Measurements from ENCODE around the gene CLDN17. TPM values are rescaled to one million over a fixed set of nuclear protein-coding genes. Genes with fewer than 3 reads are reported as not detected.

Gene CLDN17
- total RNA-seq, 3 donors from 2014 or later, result not detected

- intact Hi-C loops (cut with DNase I, micrococcal nuclease), result no loop called here
- ATAC-seq, result no peak
These were observed 40.1 kb upstream of the CLDN17 start for GRCh38 chr21:30206551-30207251.

GRCh38 chr21:30200000-30200399 is 33.4 kb upstream of the CLDN17 start:
- Histone ChIP-seq H3K36me3 (ENCODE audit: low read depth) (no peaks in the 10 kb centered on the region), H3K9me3 (no peaks in the 10 kb centered on the region), H3K4me3 (no peak overlapping the region), H3K4me1 (ENCODE audit: low read depth) (no peaks in the 10 kb centered on the region)
- no peak for DNase-seq
- no peak for TF ChIP-seq CTCF (IDR thresholded peaks at IDR 0.05)
- ATAC-seq, result no peak
- intact Hi-C loops (cut with DNase I, micrococcal nuclease), result no loop called here

More at GRCh38 chr21:30206551-30207251, 40.1 kb upstream of the CLDN17 start:
- H3K4me1 ChIP-seq (ENCODE audit: low read depth), result no peaks in the 10 kb centered on the region
- no peaks in the 10 kb centered on the region for H3K36me3 ChIP-seq (ENCODE audit: low read depth)
- no peak overlapping the region for H3K4me3 ChIP-seq
- no peak for TF ChIP-seq CTCF (IDR thresholded peaks at IDR 0.05)
- DNase-seq, result no peak
- H3K9me3 ChIP-seq, result no peaks in the 10 kb centered on the region

- Histone ChIP-seq H3K4me3 (no peak overlapping the region), H3K36me3 (ENCODE audit: low read depth) (no peaks in the 10 kb centered on the region), H3K4me1 (ENCODE audit: low read depth) (no peaks in the 10 kb centered on the region), H3K9me3 (no peaks in the 10 kb centered on the region)
- no peak for TF ChIP-seq CTCF (IDR thresholded peaks at IDR 0.05)
- ATAC-seq (peak; percentile 75), DNase-seq (peak in 1 of 3 donors; percentile 59)
- intact Hi-C loops (cut with DNase I, micrococcal nuclease), result no loop called here
These were observed 28.2 kb upstream of the CLDN17 start for GRCh38 chr21:30194701-30195299.

- intact Hi-C loops (cut with DNase I, micrococcal nuclease), result no loop called here
- no peak for TF ChIP-seq CTCF (IDR thresholded peaks at IDR 0.05)
- DNase-seq (no peak), ATAC-seq (no peak)
- Histone ChIP-seq H3K4me3 (no peak overlapping the region), H3K4me1 (ENCODE audit: low read depth) (no peaks in the 10 kb centered on the region), H3K36me3 (ENCODE audit: low read depth) (no peaks in the 10 kb centered on the region), H3K9me3 (no peaks in the 10 kb centered on the region)
These were observed 26.6 kb upstream of the CLDN17 start for GRCh38 chr21:30193201-30193600.

- intact Hi-C loops (cut with DNase I, micrococcal nuclease), result no loop called here
- no peak overlapping the region for H3K4me3 ChIP-seq
- H3K9me3 ChIP-seq, result no peaks in the 10 kb centered on the region
- DNase-seq (no peak), ATAC-seq (peak; percentile 73)
- TF ChIP-seq CTCF (IDR thresholded peaks at IDR 0.05), result no peak
- no peaks in the 10 kb centered on the region for H3K36me3 ChIP-seq (ENCODE audit: low read depth)
- H3K4me1 ChIP-seq (ENCODE audit: low read depth), result no peaks in the 10 kb centered on the region
These were observed 23.9 kb upstream of the CLDN17 start for GRCh38 chr21:30190554-30190953.

Measured in mucosa of descending colon (tissue), 3 donors.